SJSA1 (cell line): ENCODE data around the gene WNK2. TPM values are rescaled to one million over a fixed set of nuclear protein-coding genes. Genes with fewer than 3 reads are reported as not detected.

Experiments used
- DNase-seq, 2 experiments: peaks; one replicate each; pipeline ENCODE4 v3.0.0-alpha.2; 2015 to 2020; ENCODE audit warnings: low spot score in 2 of 2, low read depth in 1 of 2
- H3K27ac ChIP-seq: fragments of 250-450 bp; sonication (Bioruptor Pico); 2 replicates; pipeline ENCODE4 v1.5.1; 2020; ENCODE audit warnings: mild to moderate bottlenecking, moderate library complexity
- H3K27me3 ChIP-seq: fragments of 250-450 bp; sonication (Bioruptor Pico); replicated peaks from 2 replicates; pipeline ENCODE4 v1.5.1; 2020; ENCODE audit warnings: mild to moderate bottlenecking, moderate library complexity
- H3K36me3 ChIP-seq: fragments of 250-450 bp; sonication (Bioruptor Pico); 2 replicates; pipeline ENCODE4 v1.5.1; 2020; ENCODE audit warnings: mild to moderate bottlenecking
- H3K4me1 ChIP-seq: fragments of 250-450 bp; sonication (Bioruptor Pico); replicated peaks from 2 replicates; pipeline ENCODE4 v1.6.1; 2021; ENCODE audit warnings: mild to moderate bottlenecking
- H3K4me3 ChIP-seq: fragments of 250-450 bp; sonication (Bioruptor Pico); 2 replicates; pipeline ENCODE4 v1.5.1; 2020; ENCODE audit warnings: mild to moderate bottlenecking
- H3K9me3 ChIP-seq: fragments of 250-450 bp; sonication (Bioruptor Pico); replicated peaks from 2 replicates; pipeline ENCODE4 v1.5.1; 2020; ENCODE audit warnings: mild to moderate bottlenecking
- total RNA-seq: library from RNA; depleted of rRNA; stranded (reverse); fragments of >200 nt; shearing (Covaris generic); gene quantifications from 2 replicates; pipeline ENCODE4 v1.2.3, GENCODE V29; 2014

Gene WNK2
- total RNA-seq, 1 experiment from 2014 or later, result not detected

DNA sequence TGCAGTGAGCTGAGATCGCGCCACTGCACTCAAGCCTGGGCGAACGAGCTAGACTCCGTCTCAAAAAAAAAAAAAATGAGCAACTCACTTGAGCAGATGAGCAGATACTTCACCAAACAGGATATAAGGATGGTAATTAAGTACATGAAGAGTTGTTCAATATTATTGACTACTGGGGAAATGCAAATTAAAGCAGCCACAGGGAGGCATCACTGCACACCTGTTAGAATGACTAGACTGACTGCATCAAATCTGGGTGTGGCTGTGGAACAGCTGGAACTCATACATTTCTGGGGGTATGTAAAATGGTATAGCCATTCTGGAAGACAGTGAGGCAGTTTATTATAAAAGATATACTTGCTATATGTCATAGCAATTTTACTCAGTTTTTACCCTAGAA, 93.0 kb downstream of the WNK2 start:
- H3K4me1 ChIP-seq, result no peaks in the 10 kb centered on the region
- no peaks in the 10 kb centered on the region for H3K36me3 ChIP-seq
- no peak overlapping the region for H3K27ac ChIP-seq
- H3K4me3 ChIP-seq, result no peak overlapping the region
- no peaks in the 10 kb centered on the region for H3K9me3 ChIP-seq
- peaks cover 10% of the 10 kb centered on the region for H3K27me3 ChIP-seq
- DNase-seq, result no peak

DNA sequence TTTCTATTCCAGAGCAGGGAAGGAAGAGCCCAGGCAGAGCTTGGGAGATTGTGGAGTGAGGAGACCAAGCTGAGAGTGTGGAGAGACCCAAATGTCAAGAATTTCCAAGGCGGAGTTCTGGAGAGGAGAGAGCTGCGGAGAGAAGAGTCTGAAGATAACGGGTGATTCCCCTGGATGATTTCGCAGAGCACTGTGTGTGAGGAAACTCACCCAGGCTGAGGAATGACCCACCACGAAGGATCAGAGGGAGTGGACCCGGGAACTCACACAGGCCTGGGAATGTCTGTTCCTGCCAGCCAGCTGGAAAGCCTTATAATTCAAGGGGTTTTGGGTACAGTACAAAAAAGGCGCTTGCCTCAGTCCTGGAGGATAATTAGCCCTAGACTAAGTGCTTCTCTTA, 94.2 kb downstream of the WNK2 start:
- Histone ChIP-seq H3K4me1 (no peaks in the 10 kb centered on the region), H3K27me3 (peaks cover 10% of the 10 kb centered on the region), H3K27ac (no peak overlapping the region), H3K9me3 (no peaks in the 10 kb centered on the region), H3K36me3 (no peaks in the 10 kb centered on the region), H3K4me3 (no peak overlapping the region)
- no peak for DNase-seq

DNA sequence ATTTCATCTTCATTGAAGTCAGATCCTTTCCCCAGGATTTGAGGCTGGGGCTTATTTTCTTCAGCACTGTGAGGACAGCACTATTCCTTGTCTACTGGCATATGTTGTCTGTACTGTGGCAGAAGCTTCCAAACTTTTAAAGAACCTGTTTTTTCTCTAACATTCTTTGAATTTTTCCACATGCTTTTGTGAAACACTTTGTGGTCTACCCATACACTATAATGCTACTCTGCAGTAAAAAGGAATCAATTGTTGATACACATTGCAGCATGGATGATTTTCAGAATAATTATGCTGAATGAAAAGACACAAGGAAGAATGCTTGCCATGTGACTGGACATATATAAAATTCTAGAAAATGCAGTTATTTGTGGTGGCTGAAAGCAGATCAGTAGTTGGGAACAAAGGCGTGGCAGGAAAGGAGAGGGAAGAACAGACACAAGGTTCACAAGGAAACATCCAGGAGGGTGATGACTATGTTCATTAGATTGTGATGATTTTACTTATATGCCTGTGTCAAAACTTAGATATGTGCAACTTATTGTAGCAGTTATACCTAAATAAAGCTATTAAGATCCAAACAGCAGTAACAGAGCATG, 96.8 kb downstream of the WNK2 start:
- no peaks in the 10 kb centered on the region for H3K36me3 ChIP-seq
- no peak overlapping the region for H3K27ac ChIP-seq
- no peaks in the 10 kb centered on the region for H3K4me1 ChIP-seq
- H3K9me3 ChIP-seq, result no peaks in the 10 kb centered on the region
- no peak overlapping the region for H3K4me3 ChIP-seq
- peaks cover 10% of the 10 kb centered on the region for H3K27me3 ChIP-seq
- DNase-seq, result no peak

DNA sequence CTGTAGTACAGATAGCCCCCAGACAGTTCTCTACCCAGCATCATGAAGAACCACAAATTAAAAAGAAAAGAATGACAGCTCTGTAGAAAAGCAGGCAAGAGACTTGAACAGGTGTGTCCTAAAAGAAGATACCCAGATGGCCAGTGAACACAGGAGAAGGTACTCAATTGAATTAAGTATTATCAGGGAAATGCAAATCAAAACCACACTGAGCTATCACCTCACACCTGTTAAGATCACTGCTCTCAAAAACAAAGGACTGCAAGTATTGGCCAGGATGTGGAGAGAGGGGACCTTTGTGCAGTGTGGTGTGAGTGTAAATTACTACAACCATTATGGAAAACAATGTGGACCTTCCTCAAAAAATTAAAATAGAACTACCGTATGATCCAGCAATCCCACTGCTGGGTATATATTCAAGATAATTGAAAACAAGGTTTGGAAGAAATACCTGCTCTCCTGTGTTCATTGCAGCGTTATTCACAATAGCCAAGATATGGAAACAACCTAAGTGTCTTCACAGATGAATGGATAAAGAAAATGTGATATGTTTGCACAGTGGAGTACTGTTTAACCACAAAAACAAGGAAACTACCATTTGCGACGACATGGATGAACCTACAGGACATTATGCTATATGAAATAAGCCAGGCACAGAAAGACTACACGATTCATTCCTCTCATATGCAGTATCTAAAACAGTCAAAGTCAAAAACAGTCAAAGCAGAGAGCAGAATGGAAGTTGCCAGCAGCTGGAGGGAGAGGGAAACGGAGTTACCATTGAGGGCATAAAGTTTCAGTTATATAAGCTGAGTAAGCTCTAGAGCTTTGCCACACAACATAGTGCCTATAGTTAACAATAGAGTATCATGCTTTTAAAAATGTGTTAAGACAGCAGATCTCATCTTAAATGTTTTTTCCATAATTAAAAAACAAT, 102.6 kb downstream of the WNK2 start:
- no peak overlapping the region for H3K27ac ChIP-seq
- no peaks in the 10 kb centered on the region for H3K4me1 ChIP-seq
- H3K9me3 ChIP-seq, result no peaks in the 10 kb centered on the region
- no peak overlapping the region for H3K4me3 ChIP-seq
- DNase-seq, result no peak
- H3K36me3 ChIP-seq, result no peaks in the 10 kb centered on the region
- H3K27me3 ChIP-seq, result peaks cover 8% of the 10 kb centered on the region

DNA sequence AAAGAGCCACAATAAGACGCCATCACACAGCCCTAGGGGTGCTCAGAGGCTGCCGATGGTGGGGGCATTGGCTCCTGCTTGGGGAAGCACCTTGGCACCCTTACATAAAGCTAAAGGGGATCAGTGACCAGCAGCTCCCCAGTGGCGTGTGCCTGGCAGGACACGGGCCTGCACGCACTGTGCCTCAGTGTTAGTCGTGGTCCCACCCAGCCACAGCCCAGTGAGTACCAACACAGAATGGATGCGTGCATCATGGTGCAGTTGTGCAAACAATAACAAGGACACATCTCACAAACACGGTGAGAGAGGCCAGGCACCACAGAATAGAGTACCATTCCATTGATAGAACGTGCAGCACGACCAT, 103.2 kb downstream of the WNK2 start:
- DNase-seq, result no peak
- Histone ChIP-seq H3K4me3 (no peak overlapping the region), H3K27ac (no peak overlapping the region), H3K9me3 (no peaks in the 10 kb centered on the region), H3K27me3 (peaks cover 8% of the 10 kb centered on the region), H3K36me3 (no peaks in the 10 kb centered on the region), H3K4me1 (no peaks in the 10 kb centered on the region)

DNA sequence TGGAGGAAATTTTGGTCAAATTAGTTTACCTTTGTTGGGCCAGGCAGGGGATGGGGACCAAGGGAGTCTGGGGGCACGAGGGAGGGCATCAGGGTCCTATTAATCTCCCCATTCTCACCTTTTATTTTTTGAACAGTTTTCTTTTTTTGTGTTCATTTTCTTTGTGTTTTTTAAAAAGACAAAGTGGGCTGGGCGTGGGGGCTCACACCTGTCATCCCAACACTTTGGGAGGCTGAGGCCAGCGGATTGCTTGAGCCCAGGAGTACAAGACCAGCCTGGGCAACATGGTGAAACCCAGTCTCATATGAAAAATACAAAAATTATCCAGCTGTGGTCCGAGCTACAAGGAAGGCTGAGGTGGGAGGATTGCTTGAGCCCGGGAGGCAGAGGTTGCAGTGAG, 103.7 kb downstream of the WNK2 start:
- H3K9me3 ChIP-seq, result no peaks in the 10 kb centered on the region
- no peak overlapping the region for H3K27ac ChIP-seq
- no peaks in the 10 kb centered on the region for H3K36me3 ChIP-seq
- H3K4me3 ChIP-seq, result no peak overlapping the region
- H3K4me1 ChIP-seq, result no peaks in the 10 kb centered on the region
- DNase-seq, result no peak
- H3K27me3 ChIP-seq, result peaks cover 8% of the 10 kb centered on the region

DNA sequence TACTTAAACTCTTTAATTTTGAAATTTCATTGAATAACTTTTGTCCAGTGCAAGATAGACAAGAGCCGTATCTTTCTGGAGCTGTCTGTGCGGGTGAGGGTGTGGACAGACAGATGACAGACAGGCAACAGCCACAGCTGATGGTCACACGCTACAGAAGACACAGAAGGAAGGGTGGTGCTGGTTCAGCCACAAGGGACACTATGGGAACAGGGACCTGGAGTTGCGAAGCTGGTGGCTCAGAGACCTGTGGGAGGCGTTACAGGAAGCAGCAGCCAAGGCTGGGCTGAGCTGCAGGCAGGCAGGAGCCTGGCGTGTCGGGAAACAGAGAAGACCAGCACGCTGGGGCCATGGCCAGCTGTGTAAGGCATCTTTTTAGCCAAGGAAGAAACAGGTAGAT, 104.4 kb downstream of the WNK2 start:
- H3K27ac ChIP-seq, result no peak overlapping the region
- H3K9me3 ChIP-seq, result no peaks in the 10 kb centered on the region
- no peak overlapping the region for H3K4me3 ChIP-seq
- H3K4me1 ChIP-seq, result no peaks in the 10 kb centered on the region
- peaks cover 8% of the 10 kb centered on the region for H3K27me3 ChIP-seq
- no peaks in the 10 kb centered on the region for H3K36me3 ChIP-seq
- DNase-seq, result no peak

DNA sequence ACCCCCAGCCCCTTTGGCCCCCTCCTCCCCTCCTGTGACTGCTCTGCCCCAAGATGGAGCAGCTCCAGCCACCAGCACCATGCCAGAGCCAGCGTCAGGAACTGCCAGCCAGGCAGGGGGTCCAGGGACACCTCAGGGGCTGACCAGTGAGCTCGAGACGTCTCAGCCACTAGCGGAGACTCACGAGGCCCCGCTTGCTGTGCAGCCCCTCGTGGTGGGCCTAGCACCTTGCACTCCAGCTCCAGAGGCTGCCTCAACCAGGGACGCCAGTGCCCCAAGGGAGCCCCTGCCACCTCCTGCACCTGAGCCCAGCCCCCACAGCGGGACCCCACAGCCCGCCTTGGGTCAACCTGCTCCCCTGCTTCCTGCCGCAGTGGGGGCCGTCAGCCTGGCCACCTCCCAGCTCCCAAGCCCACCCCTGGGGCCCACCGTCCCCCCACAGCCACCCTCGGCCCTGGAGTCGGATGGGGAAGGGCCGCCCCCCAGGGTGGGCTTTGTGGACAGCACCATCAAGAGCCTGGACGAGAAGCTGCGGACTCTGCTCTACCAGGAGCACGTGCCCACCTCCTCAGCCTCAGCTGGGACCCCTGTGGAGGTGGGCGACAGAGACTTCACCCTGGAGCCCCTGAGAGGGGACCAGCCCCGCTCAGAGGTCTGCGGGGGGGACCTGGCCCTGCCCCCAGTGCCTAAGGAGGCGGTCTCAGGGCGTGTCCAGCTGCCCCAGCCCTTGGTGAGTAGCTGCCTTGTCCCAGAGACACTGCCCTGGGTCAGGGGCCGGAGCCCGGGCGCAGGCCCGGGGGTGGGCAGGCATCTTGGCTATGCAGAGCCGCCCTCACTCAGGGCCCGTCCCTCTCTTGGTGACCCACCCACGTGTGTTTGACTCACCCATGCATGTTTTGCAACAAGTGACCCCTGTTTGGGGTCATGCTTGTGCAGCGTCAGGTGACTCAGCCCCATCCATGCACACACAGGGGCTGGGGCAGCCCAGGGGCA, 105.2 kb downstream of the WNK2 start:
- Histone ChIP-seq H3K4me3 (no peak overlapping the region), H3K36me3 (no peaks in the 10 kb centered on the region), H3K4me1 (no peaks in the 10 kb centered on the region), H3K27me3 (peaks cover 8% of the 10 kb centered on the region), H3K27ac (no peak overlapping the region), H3K9me3 (no peaks in the 10 kb centered on the region)
- no peak for DNase-seq

DNA sequence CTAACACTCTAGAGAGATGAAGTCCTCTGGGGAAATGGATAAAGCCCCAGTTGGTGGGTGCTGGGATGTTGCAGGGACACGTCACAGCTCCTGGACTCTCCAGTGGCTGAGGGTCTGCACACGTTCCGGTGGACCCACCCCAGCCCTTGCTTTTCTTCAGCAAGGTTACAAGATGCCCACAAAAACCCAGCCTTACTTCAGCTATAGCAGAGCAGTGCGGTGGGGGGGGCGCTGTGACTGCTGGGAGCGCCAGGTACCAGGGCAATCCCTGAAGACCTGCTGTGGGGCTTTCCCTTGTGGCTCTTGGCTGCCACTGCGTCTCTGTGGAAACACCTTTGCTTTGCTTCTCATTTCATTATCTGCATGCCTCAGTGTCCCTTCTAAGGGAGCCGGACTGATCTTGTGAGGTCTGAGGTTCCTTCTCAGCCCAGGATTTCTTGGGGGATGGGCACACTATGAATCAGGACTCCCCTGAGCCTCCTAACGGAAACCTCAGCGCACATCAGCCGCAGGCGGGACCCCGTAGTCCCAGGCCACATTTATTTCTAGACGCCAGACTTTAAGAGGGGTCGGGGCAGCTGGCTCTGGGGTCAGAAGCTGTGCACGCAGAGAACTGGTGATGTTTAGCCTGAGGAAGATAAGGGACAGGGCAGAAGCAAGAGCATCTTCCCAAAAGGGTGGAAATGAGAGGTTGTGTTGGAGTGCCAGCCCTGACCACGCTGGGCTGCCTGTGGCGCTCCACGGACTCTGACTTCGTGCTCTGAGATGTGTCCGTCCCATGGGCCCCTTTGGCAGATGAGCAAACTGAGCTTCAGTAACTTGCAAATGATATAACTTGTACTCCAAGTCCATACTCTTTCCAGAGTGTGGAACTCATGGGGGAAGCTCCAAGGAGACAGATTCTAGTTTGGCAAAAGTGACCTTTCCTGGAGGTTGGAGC, 106.8 kb downstream of the WNK2 start:
- H3K36me3 ChIP-seq, result no peaks in the 10 kb centered on the region
- no peak overlapping the region for H3K27ac ChIP-seq
- DNase-seq, result no peak
- no peak overlapping the region for H3K4me3 ChIP-seq
- peaks cover 8% of the 10 kb centered on the region; the same call in 1 of the 2 replicates for H3K27me3 ChIP-seq
- H3K9me3 ChIP-seq, result no peaks in the 10 kb centered on the region
- H3K4me1 ChIP-seq, result no peaks in the 10 kb centered on the region

DNA sequence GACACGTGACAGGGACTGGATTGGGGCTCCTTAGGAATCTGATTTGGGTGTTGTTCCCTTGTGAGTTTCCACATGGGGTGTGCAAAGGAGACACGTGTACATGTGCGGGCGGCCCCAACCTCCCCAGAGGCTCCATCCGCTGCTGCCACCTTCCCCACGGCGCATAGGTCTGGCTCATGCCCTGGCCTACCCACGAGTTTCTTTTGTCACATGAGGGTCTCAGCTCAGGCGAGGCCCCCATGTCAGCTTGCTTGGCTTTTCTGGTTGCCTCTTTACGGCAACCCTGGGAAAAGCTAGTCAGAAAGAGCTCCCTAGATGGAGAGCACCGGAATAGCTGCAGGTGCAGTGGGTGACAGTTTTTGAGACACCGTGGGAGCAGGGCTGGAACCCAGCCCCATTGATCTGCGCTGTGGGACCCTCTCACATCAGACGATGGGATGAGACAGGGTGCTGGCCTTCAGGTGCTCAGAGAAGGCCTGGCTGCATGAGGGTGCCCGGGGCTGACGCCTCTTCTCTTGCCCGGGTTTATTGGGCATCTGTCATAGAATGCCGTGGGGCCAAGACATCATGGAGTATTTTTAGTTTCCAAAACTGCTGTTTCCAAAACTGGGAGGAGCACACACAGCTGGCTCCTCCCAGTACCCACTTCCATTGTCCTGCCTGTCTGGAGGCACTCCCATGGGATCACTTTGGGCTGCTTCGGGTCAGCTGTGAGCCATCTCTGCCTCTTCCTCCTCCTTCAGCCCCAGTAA, 107.8 kb downstream of the WNK2 start:
- H3K27ac ChIP-seq, result no peak overlapping the region
- H3K36me3 ChIP-seq, result no peaks in the 10 kb centered on the region
- no peak overlapping the region for H3K4me3 ChIP-seq
- no peak for DNase-seq
- H3K9me3 ChIP-seq, result no peaks in the 10 kb centered on the region
- peaks cover 7% of the 10 kb centered on the region; the same call in 1 of the 2 replicates for H3K27me3 ChIP-seq
- H3K4me1 ChIP-seq, result no peaks in the 10 kb centered on the region

DNA sequence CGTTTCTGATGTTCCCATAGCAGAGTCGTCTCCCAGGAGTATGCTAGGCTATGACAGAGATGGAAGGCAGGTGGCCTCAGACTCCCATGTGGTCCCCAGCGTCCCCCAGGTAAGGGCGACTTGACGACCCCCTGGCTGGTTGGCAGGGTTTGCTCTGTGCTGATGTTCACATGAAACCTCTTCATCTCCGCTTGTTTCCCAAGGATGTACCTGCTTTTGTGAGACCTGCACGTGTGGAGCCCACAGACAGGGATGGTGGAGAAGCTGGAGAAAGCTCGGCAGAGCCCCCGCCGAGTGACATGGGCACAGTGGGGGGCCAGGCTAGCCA, 108.3 kb downstream of the WNK2 start:
- no peak overlapping the region for H3K4me3 ChIP-seq
- peaks cover 5% of the 10 kb centered on the region; the same call in 1 of the 2 replicates for H3K27me3 ChIP-seq
- DNase-seq, result no peak
- no peaks in the 10 kb centered on the region for H3K4me1 ChIP-seq
- no peaks in the 10 kb centered on the region for H3K36me3 ChIP-seq
- H3K9me3 ChIP-seq, result no peaks in the 10 kb centered on the region
- H3K27ac ChIP-seq, result no peak overlapping the region

DNA sequence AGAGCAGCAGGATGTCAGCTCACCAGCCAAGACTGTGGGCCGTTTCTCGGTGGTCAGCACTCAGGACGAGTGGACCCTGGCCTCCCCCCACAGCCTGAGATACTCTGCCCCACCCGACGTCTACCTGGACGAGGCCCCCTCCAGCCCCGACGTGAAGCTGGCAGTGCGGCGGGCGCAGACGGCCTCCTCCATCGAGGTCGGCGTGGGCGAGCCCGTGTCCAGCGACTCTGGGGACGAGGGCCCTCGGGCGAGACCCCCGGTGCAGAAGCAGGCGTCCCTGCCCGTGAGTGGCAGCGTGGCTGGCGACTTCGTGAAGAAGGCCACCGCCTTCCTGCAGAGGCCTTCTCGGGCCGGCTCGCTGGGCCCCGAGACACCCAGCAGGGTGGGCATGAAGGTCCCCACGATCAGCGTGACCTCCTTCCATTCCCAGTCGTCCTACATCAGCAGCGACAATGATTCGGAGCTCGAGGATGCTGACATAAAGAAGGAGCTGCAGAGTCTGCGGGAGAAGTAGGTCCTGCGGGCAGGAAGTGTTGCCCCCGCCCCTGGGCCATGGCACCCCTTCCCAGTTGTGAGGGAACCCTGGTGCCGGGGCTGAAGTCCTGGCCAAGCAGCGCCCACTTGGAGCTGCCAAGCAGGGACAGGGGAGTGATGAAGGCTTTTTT, 108.9 kb downstream of the WNK2 start:
- H3K27ac ChIP-seq, result no peak overlapping the region
- H3K9me3 ChIP-seq, result no peaks in the 10 kb centered on the region
- H3K4me3 ChIP-seq, result no peak overlapping the region
- peaks cover 5% of the 10 kb centered on the region; the same call in 1 of the 2 replicates for H3K27me3 ChIP-seq
- H3K4me1 ChIP-seq, result no peaks in the 10 kb centered on the region
- no peaks in the 10 kb centered on the region for H3K36me3 ChIP-seq
- DNase-seq, result peak in 1 of 2 experiments; percentile 41
